ENCODE data around the gene IMMP1L.
"Not testable (repeated sequence)": the region's sequence is repeated elsewhere in the genome, so short reads cannot be mapped to it uniquely, and the experiment has no call there.

The IMMP1L gene

GRCh38 chr11:31509429-31510345 lies at the start of gene IMMP1L, which contains the start of gene ELP4:
Gene IMMP1L, minus strand, starts transcription at chr11:31509622. Its CDS starts 46,346 bp downstream, at chr11:31463276.
Gene ELP4, plus strand, starts transcription at chr11:31509767. Its CDS starts 18 bp downstream, at chr11:31509785.
- DNase-seq = peak; percentile 96

GRCh38 chr11:31558001-31558400 lies 48.6 kb upstream of the IMMP1L start:
- no peak for DNase-seq

GRCh38 chr11:31555938-31556337 lies 46.5 kb upstream of the IMMP1L start:
- no peak for DNase-seq

GRCh38 chr11:31542862-31543261 lies 33.4 kb upstream of the IMMP1L start:
- DNase-seq = no peak

- no peak for DNase-seq
Observed at GRCh38 chr11:31535479-31535878, 26.1 kb upstream of the IMMP1L start.

GRCh38 chr11:31531293-31531692 lies 21.9 kb upstream of the IMMP1L start:
- no peak for DNase-seq

GRCh38 chr11:31529701-31530100 lies 20.3 kb upstream of the IMMP1L start:
- DNase-seq = no peak

- no peak for DNase-seq
Observed at GRCh38 chr11:31529189-31529588, 19.8 kb upstream of the IMMP1L start.

GRCh38 chr11:31521497-31522150 lies 12.2 kb upstream of the IMMP1L start:
- DNase-seq = no peak

- DNase-seq = no peak
Observed at GRCh38 chr11:31512117-31512516, 2.7 kb upstream of the IMMP1L start.

- no peak for DNase-seq
Observed at GRCh38 chr11:31509051-31509428, 382 bp downstream of the IMMP1L start.

- no peak for DNase-seq
Observed at GRCh38 chr11:31500560-31500959, 8.9 kb downstream of the IMMP1L start.

- no peak for DNase-seq
Observed at GRCh38 chr11:31499576-31500178, 9.7 kb downstream of the IMMP1L start.

- DNase-seq = not testable (repeated sequence)
Observed at GRCh38 chr11:31493762-31494161, 15.7 kb downstream of the IMMP1L start.

GRCh38 chr11:31493235-31493634 lies 16.2 kb downstream of the IMMP1L start:
- DNase-seq = no peak

- no peak for DNase-seq
Observed at GRCh38 chr11:31492320-31492913, 17.0 kb downstream of the IMMP1L start.

GRCh38 chr11:31487848-31488247 lies 21.6 kb downstream of the IMMP1L start:
- no peak for DNase-seq

- no peak for DNase-seq
Observed at GRCh38 chr11:31484497-31484896, 24.9 kb downstream of the IMMP1L start.

- no peak for DNase-seq
Observed at GRCh38 chr11:31480930-31481329, 28.5 kb downstream of the IMMP1L start.

GRCh38 chr11:31479066-31479465 lies 30.4 kb downstream of the IMMP1L start:
- no peak for DNase-seq

GRCh38 chr11:31478223-31478590 lies 31.2 kb downstream of the IMMP1L start:
- DNase-seq = no peak

- DNase-seq = no peak
Observed at GRCh38 chr11:31477528-31478222, 31.7 kb downstream of the IMMP1L start.

- no peak for DNase-seq
Observed at GRCh38 chr11:31474083-31474482, 35.3 kb downstream of the IMMP1L start.

Data from NCI-H1417 treated with DMSO at 0.1 percent for 48 hours (cell line).